ENCODE data around the gene TM7SF2.

DNA sequence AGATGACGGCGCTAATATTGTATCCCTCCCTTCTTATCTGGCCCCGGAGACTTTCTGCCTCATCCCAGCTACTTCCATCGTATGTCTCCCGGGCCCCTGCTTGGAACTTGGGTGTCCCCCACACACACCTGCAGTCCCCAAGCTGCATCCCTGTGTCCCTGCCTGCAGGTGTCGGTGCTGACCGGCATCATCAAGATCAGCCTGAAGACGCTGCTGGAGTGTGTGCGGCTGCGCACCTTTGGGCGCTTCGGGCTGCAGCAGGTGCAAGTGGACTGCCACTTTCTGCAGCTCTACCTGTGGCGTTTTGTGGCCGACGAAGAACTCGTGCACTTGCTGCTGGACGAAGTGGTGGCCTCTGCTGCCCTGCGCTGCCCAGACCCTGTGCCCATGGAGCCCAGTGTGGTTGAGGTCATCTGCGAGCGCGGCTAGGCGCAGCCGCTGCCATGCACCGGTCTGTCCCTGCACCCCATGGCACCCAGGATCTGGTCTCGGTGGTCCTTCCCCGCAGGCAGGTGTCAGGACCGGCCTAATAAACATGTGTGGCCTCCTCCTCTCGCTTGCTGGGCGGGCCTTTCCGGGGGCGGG lies 421 bp upstream of the TM7SF2 start:
- TF ChIP-seq, protein P1, sequence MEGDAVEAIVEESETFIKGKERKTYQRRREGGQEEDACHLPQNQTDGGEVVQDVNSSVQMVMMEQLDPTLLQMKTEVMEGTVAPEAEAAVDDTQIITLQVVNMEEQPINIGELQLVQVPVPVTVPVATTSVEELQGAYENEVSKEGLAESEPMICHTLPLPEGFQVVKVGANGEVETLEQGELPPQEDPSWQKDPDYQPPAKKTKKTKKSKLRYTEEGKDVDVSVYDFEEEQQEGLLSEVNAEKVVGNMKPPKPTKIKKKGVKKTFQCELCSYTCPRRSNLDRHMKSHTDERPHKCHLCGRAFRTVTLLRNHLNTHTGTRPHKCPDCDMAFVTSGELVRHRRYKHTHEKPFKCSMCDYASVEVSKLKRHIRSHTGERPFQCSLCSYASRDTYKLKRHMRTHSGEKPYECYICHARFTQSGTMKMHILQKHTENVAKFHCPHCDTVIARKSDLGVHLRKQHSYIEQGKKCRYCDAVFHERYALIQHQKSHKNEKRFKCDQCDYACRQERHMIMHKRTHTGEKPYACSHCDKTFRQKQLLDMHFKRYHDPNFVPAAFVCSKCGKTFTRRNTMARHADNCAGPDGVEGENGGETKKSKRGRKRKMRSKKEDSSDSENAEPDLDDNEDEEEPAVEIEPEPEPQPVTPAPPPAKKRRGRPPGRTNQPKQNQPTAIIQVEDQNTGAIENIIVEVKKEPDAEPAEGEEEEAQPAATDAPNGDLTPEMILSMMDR (IDR thresholded peaks at IDR 0.05; ENCODE audit: low read depth, low read length, poor library complexity, severe bottlenecking) = no peak
- TF ChIP-seq EZH2phosphoT487 (IDR thresholded peaks at IDR 0.05; ENCODE audit: borderline replicate concordance, low read length) = no peak

Data from DOHH2 (cell line).